Activated B cell treated with CpG ODN at 0.5 μM for 24 hours (primary cell): ENCODE results near the gene MPL. TPM values are rescaled to one million over a fixed set of nuclear protein-coding genes. Genes with fewer than 3 reads are reported as not detected.

ENCODE experiments used
- ATAC-seq: fragments of 200-7000 bp; cut with Tn5 transposase; one replicate; pipeline ENCODE4 v1.10.0; 2021; ENCODE audit warnings: low read depth, mild to moderate bottlenecking, moderate library complexity
- CTCF ChIA-PET: fragments of 350-600 bp; sonication (Branson Sonifier 250); formaldehyde crosslinking; loops from one replicate; lab custom pipeline; 2021; ENCODE audit warnings: antibody characterized with exemption; lab: Charles Lee
- POLR2A ChIA-PET: fragments of 350-600 bp; sonication (Branson Sonifier 250); formaldehyde crosslinking; loops from one replicate; lab custom pipeline; 2021; ENCODE audit warnings: antibody characterized with exemption; lab: Charles Lee
- DNase-seq: peaks from one replicate; pipeline ENCODE4 v3.0.0; 2022
- H3K27ac Mint-ChIP-seq: one replicate; pipeline ENCODE4 v1.8.0; 2020; ENCODE audit warnings: mixed read lengths
- H3K27me3 Mint-ChIP-seq: one replicate; pipeline ENCODE4 v1.8.0; 2021; ENCODE audit warnings: mixed read lengths
- H3K36me3 Mint-ChIP-seq: one replicate; pipeline ENCODE4 v1.8.0; 2021; ENCODE audit warnings: low read depth, mixed read lengths
- H3K4me1 Mint-ChIP-seq: one replicate; pipeline ENCODE4 v1.8.0; 2021; ENCODE audit warnings: mixed read lengths
- H3K4me3 Mint-ChIP-seq: one replicate; pipeline ENCODE4 v1.8.0; 2020; ENCODE audit warnings: mild to moderate bottlenecking, mixed read lengths
- H3K9me3 Mint-ChIP-seq: one replicate; pipeline ENCODE4 v1.8.0; 2020; ENCODE audit warnings: mixed read lengths
- intact Hi-C: fragments of 100-400 bp; cut with micrococcal nuclease; formaldehyde crosslinking; loops from one replicate; pipeline ENCODE4 v1.15.1; 2024
- total RNA-seq: library from RNA; stranded (reverse); gene quantifications from 2 replicates; pipeline ENCODE4 v1.2.3, GENCODE V29; 2022
- TF ChIP-seq, protein P1 (sequence below): fragments of 200-600 bp; IDR thresholded peaks from one replicate; pipeline ENCODE4 v1.8.0; 2022; ENCODE audit warnings: antibody characterized with exemption, mild to moderate bottlenecking

MPL gene
- total RNA-seq, 1 donor from 2014 or later, result not detected

DNA sequence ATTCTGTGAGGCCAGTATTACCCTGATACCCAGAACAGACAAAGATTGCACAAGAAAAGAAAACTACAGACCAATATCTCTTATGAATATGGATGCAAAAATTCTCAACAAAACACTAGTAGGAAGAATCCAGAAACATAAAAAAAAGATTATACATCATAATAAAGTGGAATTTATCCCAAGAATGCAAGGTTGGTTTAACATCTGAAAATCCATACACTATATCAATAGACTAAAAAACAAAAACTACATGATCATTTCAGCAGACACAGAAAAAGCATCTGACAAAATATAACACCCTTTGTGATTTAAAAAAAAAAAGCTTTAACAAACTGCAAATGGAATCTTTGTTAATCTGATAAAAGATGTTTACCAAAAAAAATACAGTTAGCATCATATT, 12.2 kb upstream of the MPL start:
- intact Hi-C loops, result no loop called here
- ATAC-seq (no peak), DNase-seq (no peak)
- Mint-ChIP-seq H3K9me3 (peaks cover 19% of the 10 kb centered on the region), H3K4me1 (no peaks in the 10 kb centered on the region), H3K27me3 (no peaks in the 10 kb centered on the region), H3K36me3 (no peaks in the 10 kb centered on the region), H3K27ac (no peak overlapping the region), H3K4me3 (no peak overlapping the region)
- POLR2A ChIA-PET, result interaction anchor here (0.9 kb wide), 1 partner anchor 33 kb away, joined by 4 read pairs; the partner anchor contains the start of gene CDC20
- CTCF ChIA-PET, result no interaction called here
- TF ChIP-seq, protein P1, sequence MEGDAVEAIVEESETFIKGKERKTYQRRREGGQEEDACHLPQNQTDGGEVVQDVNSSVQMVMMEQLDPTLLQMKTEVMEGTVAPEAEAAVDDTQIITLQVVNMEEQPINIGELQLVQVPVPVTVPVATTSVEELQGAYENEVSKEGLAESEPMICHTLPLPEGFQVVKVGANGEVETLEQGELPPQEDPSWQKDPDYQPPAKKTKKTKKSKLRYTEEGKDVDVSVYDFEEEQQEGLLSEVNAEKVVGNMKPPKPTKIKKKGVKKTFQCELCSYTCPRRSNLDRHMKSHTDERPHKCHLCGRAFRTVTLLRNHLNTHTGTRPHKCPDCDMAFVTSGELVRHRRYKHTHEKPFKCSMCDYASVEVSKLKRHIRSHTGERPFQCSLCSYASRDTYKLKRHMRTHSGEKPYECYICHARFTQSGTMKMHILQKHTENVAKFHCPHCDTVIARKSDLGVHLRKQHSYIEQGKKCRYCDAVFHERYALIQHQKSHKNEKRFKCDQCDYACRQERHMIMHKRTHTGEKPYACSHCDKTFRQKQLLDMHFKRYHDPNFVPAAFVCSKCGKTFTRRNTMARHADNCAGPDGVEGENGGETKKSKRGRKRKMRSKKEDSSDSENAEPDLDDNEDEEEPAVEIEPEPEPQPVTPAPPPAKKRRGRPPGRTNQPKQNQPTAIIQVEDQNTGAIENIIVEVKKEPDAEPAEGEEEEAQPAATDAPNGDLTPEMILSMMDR, result no peak

DNA sequence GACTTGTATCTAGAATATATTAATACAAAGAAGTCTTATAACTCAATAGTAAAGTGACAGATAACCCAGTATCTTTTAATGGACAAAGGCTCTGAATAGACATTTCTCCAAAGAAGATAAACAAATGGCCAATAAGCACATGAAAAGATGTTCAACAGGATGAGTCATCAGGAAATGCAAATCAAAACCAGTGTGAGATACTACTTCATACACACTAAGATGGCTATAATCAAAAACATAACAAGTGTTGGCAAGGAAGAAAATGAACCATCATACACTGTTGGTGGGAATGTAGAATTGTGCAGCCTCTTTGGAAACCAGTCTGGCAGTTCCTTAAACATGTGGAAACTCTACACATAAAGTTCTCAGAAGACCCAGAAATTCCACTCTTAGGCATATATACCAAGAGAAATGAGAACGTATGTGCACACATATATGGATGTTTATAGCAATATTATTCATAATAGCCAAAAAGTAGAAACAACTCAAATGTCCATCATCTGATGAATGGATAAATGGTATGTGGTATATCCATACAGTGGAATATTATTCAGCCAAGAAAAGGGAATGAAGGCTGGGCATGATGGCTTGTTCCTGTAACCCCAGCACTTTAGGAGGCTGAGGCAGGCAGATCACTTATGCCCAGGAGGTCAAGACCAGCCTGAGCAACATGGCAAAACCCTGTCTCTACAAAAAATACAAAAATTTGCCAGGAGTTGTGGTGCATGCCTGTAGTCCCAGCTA, 9.9 kb upstream of the MPL start:
- Mint-ChIP-seq H3K27me3 (no peaks in the 10 kb centered on the region), H3K4me1 (no peaks in the 10 kb centered on the region), H3K9me3 (peaks cover 19% of the 10 kb centered on the region), H3K4me3 (no peak overlapping the region), H3K27ac (no peak overlapping the region), H3K36me3 (no peaks in the 10 kb centered on the region)
- ATAC-seq (no peak), DNase-seq (no peak)
- TF ChIP-seq, protein P1, result no peak
- intact Hi-C loops, result no loop called here
- ChIA-PET POLR2A (no interaction called here), CTCF (no interaction called here)

GRCh38 chr1:43329995-43330751, 7.4 kb upstream of the MPL start:
- ChIA-PET POLR2A (no interaction called here), CTCF (no interaction called here)

GRCh38 chr1:43331688-43332087, 5.9 kb upstream of the MPL start:
- no peaks in the 10 kb centered on the region for H3K36me3 Mint-ChIP-seq
- POLR2A ChIA-PET, result no interaction called here
- no peak overlapping the region for H3K27ac Mint-ChIP-seq
- no peaks in the 10 kb centered on the region for H3K27me3 Mint-ChIP-seq
- CTCF ChIA-PET, result no interaction called here
- DNase-seq (no peak), ATAC-seq (no peak)
- TF ChIP-seq, protein P1, result no peak
- intact Hi-C loops, result no loop called here
- peaks cover 5% of the 10 kb centered on the region for H3K9me3 Mint-ChIP-seq
- no peak overlapping the region for H3K4me3 Mint-ChIP-seq
- no peaks in the 10 kb centered on the region for H3K4me1 Mint-ChIP-seq

More at GRCh38 chr1:43329995-43330751, 7.4 kb upstream of the MPL start:
- Mint-ChIP-seq H3K4me1 (no peaks in the 10 kb centered on the region), H3K36me3 (no peaks in the 10 kb centered on the region), H3K27ac (no peak overlapping the region), H3K9me3 (peaks cover 11% of the 10 kb centered on the region), H3K4me3 (no peak overlapping the region), H3K27me3 (no peaks in the 10 kb centered on the region)
- intact Hi-C loops, result no loop called here
- TF ChIP-seq, protein P1, result no peak
- ATAC-seq (no peak), DNase-seq (no peak)

GRCh38 chr1:43334453-43335205, 3.0 kb upstream of the MPL start:
- H3K27ac Mint-ChIP-seq, result no peak overlapping the region
- DNase-seq, result no peak
- no peaks in the 10 kb centered on the region for H3K36me3 Mint-ChIP-seq
- no peak overlapping the region for H3K4me3 Mint-ChIP-seq
- POLR2A ChIA-PET, result no interaction called here
- H3K4me1 Mint-ChIP-seq, result no peaks in the 10 kb centered on the region
- TF ChIP-seq, protein P1, result no peak
- intact Hi-C loops, result no loop called here
- H3K27me3 Mint-ChIP-seq, result peaks cover 3% of the 10 kb centered on the region
- CTCF ChIA-PET, result no interaction called here
- no peak for ATAC-seq
- no peaks in the 10 kb centered on the region for H3K9me3 Mint-ChIP-seq
